ENCODE data around the gene MC5R. TPM values are rescaled to one million over a fixed set of nuclear protein-coding genes. Genes with fewer than 3 reads are reported as not detected.

Gene MC5R
- not detected for total RNA-seq
- long read RNA-seq, donor 1: 0 reads
- long read RNA-seq, donor 2: 0 reads

- DNase-seq (ENCODE audit: low spot score): peak; percentile 87
- intact Hi-C loops (cut with DNase I): loop anchor here in 1 of 2 donors (10.0 kb wide), 1 partner anchor 271 kb away; no protein-coding TSS in a partner anchor
These were observed at the start of gene MC5R for GRCh38 chr18:13823707-13824395. Gene MC5R, plus strand, starts transcription at chr18:13824149. Its CDS starts 1,617 bp downstream, at chr18:13825766.

DNA sequence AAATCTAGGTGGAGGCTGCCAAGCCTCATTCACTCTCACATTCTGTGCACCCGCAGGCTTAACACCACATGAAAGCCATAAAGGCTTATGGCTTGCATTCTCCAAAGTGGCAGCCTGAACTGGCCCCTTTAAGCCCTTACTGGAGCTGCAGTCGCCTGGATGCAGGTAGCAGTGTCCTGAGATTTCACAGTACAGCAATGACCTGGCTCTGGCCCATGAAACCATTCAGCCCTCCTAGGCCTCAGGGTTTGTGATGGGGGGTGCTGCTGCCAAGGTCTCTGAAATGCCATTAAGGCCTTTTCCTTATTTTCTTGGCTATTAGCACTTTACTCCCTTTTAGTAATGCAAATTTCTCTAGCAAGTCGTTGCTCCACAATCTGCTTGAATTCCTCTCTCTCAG, 48.9 kb upstream of the MC5R start:
- DNase-seq (ENCODE audit: low spot score): no peak
- intact Hi-C loops (cut with DNase I): no loop called here

- DNase-seq (ENCODE audit: low spot score): no peak
- intact Hi-C loops (cut with DNase I): no loop called here
These were observed 32.8 kb upstream of the MC5R start for GRCh38 chr18:13791181-13791580.

- DNase-seq (ENCODE audit: low spot score): no peak
- intact Hi-C loops (cut with DNase I): no loop called here
These were observed 30.1 kb upstream of the MC5R start for GRCh38 chr18:13793819-13794218.

DNA sequence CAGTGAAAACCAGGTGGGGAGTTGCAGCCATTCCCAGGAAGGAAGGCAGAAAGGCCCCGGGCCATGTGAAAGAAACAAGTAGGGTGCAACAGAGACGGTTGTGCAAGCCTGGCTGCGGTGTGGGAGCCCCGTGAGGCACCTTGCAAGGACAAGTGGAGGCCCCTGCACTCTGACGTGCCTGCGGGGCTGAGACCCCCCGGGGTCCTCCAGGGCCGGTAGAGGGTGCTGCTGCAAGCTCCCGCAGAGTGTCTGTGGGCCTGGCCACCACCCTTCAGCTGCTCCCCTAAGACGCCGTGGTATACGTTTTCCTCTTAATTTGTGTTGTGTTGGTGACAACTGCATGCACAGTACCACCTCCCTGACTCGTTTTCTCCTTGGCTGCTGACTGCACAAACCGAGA, 27.4 kb upstream of the MC5R start:
- intact Hi-C loops (cut with DNase I): no loop called here
- DNase-seq (ENCODE audit: low spot score): no peak

DNA sequence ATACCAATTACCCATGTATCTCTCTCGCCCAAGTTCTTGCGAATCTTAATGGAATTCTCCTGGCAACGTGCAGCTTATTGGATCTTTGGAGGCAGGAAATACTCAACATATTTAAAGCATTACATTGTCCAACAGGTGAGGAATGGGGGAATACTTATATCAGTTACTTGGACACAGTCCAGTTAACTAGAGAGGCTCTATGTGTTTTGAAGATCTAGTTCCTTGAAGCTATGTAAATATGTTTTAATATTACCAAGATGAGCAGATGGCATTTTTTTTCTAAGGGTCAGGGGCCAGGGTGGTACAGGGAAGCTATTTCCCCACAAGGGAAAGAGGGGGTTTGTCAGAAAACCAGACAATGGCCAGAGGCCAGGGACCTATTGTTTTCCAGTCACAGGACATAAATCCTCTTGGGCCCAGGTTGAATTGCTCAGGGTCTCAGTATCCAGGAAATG, 26.8 kb upstream of the MC5R start:
- no peak for DNase-seq (ENCODE audit: low spot score)
- intact Hi-C loops (cut with DNase I): no loop called here

DNA sequence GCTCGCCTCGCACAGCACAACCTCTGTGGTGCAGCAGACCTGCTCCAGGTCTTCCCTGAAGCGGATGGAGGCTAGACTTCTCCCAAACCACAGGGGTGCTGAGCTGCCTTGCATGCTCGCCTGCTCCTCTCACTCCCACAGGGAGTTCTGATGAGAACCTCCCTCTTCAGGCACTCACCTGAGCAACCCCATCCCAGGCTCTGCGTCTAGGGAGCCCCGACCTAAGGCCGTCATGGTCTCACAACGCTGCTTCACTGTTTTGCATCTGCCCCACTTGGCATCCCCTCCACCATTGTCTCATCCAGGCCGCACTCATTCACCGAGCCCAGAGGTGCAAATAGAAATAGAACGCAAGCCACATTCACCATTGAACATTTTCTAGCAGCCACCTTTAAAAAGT, 24.6 kb upstream of the MC5R start:
- DNase-seq (ENCODE audit: low spot score): no peak
- intact Hi-C loops (cut with DNase I): no loop called here

- DNase-seq (ENCODE audit: low spot score): no peak
These were observed 23.3 kb upstream of the MC5R start for GRCh38 chr18:13800505-13801259.

GRCh38 chr18:13801260-13801601, 22.7 kb upstream of the MC5R start:
- no peak for DNase-seq (ENCODE audit: low spot score)
- intact Hi-C loops (cut with DNase I): no loop called here

More at GRCh38 chr18:13800505-13801259, 23.3 kb upstream of the MC5R start:
- intact Hi-C loops (cut with DNase I): no loop called here

- DNase-seq (ENCODE audit: low spot score): no peak
- intact Hi-C loops (cut with DNase I): no loop called here
These were observed 19.6 kb upstream of the MC5R start for GRCh38 chr18:13804305-13804704.

DNA sequence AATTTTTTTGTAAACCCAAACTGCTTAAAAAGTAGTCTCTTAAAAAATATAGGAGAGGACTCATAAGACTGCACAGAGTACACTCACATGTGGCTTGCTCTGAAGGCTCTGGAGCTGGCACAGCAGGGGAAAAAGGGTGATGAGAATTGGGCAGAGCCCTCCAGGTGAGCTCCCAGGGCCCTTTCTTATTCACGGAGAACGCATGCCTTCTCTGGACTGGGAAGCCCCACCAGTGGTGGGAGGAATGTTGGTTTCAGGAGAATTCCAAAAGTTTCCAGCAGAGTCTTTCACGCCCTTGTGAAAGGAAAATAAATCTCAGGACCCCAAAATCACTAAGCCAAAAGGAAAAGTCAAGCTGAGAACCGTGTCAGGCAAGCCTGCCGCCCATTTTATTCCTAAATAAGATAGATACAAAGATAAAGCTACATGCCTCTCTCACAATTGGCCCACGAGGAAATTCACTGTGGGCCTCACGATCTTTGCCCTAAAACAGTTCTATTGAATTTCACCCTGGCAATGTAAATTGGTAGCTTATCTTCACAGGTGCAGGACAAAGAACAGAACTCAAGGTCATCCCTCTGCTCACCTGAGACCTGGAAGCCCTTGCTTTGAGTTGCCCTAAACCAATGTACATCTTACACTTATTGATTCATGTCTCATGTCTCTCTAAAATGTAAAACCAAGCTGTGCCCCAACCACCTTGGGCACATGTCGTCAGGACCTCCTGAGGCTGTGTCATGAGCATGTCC, 15.5 kb upstream of the MC5R start:
- no peak for DNase-seq (ENCODE audit: low spot score)
- intact Hi-C loops (cut with DNase I): no loop called here

DNA sequence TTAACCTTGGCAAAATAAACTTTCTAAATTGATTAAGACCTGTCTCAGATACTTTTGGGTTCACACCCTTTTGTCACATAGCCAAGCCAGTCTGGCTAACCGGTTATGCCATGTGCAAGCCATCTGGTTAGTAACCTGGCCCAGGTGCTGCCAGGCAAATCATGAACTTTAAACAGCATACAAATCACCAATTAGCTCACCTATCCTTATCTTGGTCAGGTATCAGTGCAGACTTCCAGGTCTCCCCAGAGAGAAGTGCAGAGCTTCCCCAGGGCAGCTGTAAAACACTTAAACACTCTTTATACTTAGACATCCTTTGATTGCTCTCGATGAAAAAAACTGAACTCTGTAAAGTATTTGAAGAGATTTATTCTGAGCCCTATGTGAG, 14.9 kb upstream of the MC5R start:
- intact Hi-C loops (cut with DNase I): no loop called here

DNA sequence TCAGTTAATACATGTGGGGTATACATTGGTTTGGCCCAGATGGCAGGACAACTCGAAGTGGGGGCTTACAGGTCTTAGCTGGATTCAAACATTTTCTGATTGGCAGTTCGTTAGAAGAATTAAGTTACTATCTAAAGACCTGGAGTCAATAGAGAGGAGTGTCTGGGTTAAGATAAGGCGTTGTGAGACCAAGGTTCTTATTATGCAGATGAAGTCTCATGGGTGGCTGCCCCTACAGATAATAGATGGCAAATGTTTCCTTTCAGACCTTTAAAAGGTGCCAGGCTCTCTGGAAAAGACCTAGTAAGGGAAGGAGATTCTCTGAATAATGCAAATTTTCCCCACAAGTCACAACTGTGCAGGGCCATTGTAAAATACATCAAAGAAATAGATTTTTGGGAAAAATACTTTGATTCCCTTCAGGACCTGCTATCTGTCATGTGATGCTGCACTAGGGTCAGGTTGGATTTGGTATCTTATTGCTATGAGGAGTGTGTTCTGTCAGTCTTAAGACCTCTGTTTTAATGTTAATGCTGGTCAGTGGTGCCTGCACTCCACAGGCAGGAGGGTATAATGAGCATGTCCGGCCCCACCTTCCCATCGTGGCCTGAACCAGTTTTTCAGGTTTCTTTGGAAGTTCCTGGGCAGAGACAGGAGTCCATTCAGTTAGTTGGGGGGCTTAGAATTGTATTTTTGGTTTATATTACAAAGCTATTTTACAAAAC, 14.3 kb upstream of the MC5R start:
- intact Hi-C loops (cut with DNase I): no loop called here
- no peak for DNase-seq (ENCODE audit: low spot score)

More for the DNA sequence above, 14.9 kb upstream of the MC5R start:
- DNase-seq (ENCODE audit: low spot score): no peak

- intact Hi-C loops (cut with DNase I): no loop called here
- no peak for DNase-seq (ENCODE audit: low spot score)
These were observed 12.9 kb upstream of the MC5R start for GRCh38 chr18:13810950-13811485.

DNA sequence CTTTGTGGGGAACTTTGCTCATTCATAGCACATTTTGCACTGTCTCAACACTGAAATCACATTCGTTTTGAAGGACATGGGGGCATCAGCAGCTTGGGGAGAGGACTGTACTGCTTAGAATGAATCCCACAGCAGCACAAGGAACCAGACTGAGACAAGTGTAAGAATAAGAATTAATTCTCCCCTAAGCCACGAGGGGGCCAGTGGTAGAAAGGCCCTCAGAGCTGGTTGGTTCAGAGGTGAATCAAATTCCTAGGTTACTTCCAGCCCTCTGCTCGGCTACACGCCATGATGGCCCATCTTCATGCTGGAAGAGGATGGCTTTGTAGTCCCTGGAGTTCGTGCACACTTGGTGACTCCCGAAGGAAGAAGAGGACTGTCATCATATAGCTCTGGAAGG, 12.0 kb upstream of the MC5R start:
- intact Hi-C loops (cut with DNase I): no loop called here

GRCh38 chr18:13813271-13813849, 10.6 kb upstream of the MC5R start:
- intact Hi-C loops (cut with DNase I): no loop called here
- DNase-seq (ENCODE audit: low spot score): no peak

More for the DNA sequence above, 12.0 kb upstream of the MC5R start:
- no peak for DNase-seq (ENCODE audit: low spot score)

- no peak for DNase-seq (ENCODE audit: low spot score)
- intact Hi-C loops (cut with DNase I): loop anchor here in 1 of 2 donors (10.0 kb wide), 1 partner anchor 269 kb away; no protein-coding TSS in a partner anchor
These were observed 2.3 kb downstream of the MC5R start for GRCh38 chr18:13826209-13826608.

- DNase-seq (ENCODE audit: low spot score): no peak
- intact Hi-C loops (cut with DNase I): no loop called here
These were observed 8.0 kb downstream of the MC5R start for GRCh38 chr18:13831864-13832508.
